Karpas-422 (cell line): Measurements from ENCODE around the gene SEC61A2. TPM values are rescaled to one million over a fixed set of nuclear protein-coding genes. Genes with fewer than 3 reads are reported as not detected.

Experiments
- small RNA-seq: library from RNA; depleted of rRNA; stranded (forward); fragments of <200 nt; gene quantifications from one replicate; pipeline ENCODE3, GENCODE V24; 2014
- total RNA-seq: library from RNA; depleted of rRNA; stranded (reverse); fragments of >200 nt; shearing (Covaris generic); gene quantifications from 2 replicates; pipeline ENCODE4 v1.2.3, GENCODE V29; 2014; ENCODE audit warnings: low replicate concordance; rRNA removed

Gene SEC61A2
- total RNA-seq, 1 experiment from 2014 or later, result 17.7 TPM

Small RNA genes within 50 kb of the gene (small RNA-seq; reads per million reads assigned to genes)
- gene MIR548AK (not detected), gene RNU6-88P (not detected)

Other genes starting within 250 kb of the SEC61A2 start
- gene UPF2, start 86.9 kb upstream of the SEC61A2 start, total RNA-seq, result 19.1 and 23.4 TPM in 2 replicates
- gene DHTKD1, start 60.7 kb upstream of the SEC61A2 start, total RNA-seq, result 20.6 and 27.3 TPM in 2 replicates
- gene NUDT5, start 66.2 kb downstream of the SEC61A2 start, total RNA-seq, result 73.2 and 96.9 TPM in 2 replicates
- 82.9 and 138 TPM in 2 replicates for gene CDC123, start 66.5 kb downstream of the SEC61A2 start, total RNA-seq
- 0.11 and 0.63 TPM in 2 replicates for gene CAMK1D, start 219.9 kb downstream of the SEC61A2 start, total RNA-seq